K562 (cell line): ENCODE measurements around the gene PPP1R37. TPM values are rescaled to one million over a fixed set of nuclear protein-coding genes. Genes with fewer than 3 reads are reported as not detected.

Experiments
- ARID1B ChIP-seq: fragments of 450-650 bp; IDR thresholded peaks from 2 replicates; pipeline ENCODE4 v1.6.1; 2016; ENCODE audit warnings: antibody characterized with exemption, mild to moderate bottlenecking, inconsistent platforms
- CREBBP ChIP-seq: IDR thresholded peaks from one replicate; pipeline ENCODE4 v1.6.1; 2012; ENCODE audit warnings: low read depth, mild to moderate bottlenecking, control low read depth, inconsistent platforms, low read length
- ETV6 ChIP-seq, 3 experiments: fragments of 150-350 bp in 1 of 3; sonication (generic) in 1 of 3; formaldehyde crosslinking in 1 of 3; IDR thresholded peaks; 2 replicates each; pipeline versions ENCODE4 v1.6.1 to v1.8.0; 2014 to 2022; ENCODE audit warnings: borderline replicate concordance in 2 of 3, low read depth in 2 of 3, antibody characterized with exemption in 1 of 3, low read length in 1 of 3, mild to moderate bottlenecking in 1 of 3, missing genetic modification reagents in 1 of 3
- FOXP1 ChIP-seq: sonication (generic); formaldehyde crosslinking; IDR thresholded peaks from 2 replicates; pipeline ENCODE4 v1.8.0; 2022; ENCODE audit warnings: mild to moderate bottlenecking, missing genetic modification reagents
- NCOA1 ChIP-seq: fragments of 450-650 bp; IDR thresholded peaks from 2 replicates; pipeline ENCODE4 v1.6.1; 2016; ENCODE audit warnings: low read depth
- polyA plus RNA-seq, 8 experiments: library from polyadenylated mRNA; depleted of rRNA in 4 of 8; stranded (reverse) in 5 of 8; unstranded in 3 of 8; fragments of >200 nt; fragmentation: Nextera tagmentation in 2 of 8; fragmentation: Illumina TruSeq in 1 of 8; extraction: Ambion mirVana in 2 of 8; extraction: Trizol in 1 of 8; gene quantifications; 2 replicates each; pipeline versions ENCODE4 v1.2.1 to v1.2.3, GENCODE V29; 2011 to 2014; ENCODE audit warnings: inconsistent platforms in 1 of 8, missing spikeins in 1 of 8
- total RNA-seq, 7 experiments: library from RNA; depleted of rRNA in 6 of 7; stranded (reverse); fragments of >200 nt in 6 of 7; fragmentation: Illumina TruSeq in 2 of 7; extraction: Trizol in 2 of 7; gene quantifications; 2 replicates each; pipeline versions ENCODE4 v1.2.1 to v1.2.3, GENCODE V29; 2011 to 2021; ENCODE audit warnings: low replicate concordance in 1 of 7
- TF ChIP-seq, protein P1 (sequence below), 2 experiments: fragments of 450-650 bp; IDR thresholded peaks; 2 replicates each; pipeline ENCODE4 v1.6.1; 2018; ENCODE audit warnings: mild to moderate bottlenecking in 2 of 2, low read depth in 1 of 2; ENCODE audit not compliant: partially characterized antibody in 2 of 2
- TF ChIP-seq, protein P2 (sequence below), 2 experiments: fragments of 450-650 bp; IDR thresholded peaks; 2 replicates each; pipeline ENCODE4 v1.6.1; 2016
- TF ChIP-seq, protein P3 (sequence below), 2 experiments: fragments of 450-650 bp; formaldehyde crosslinking in 1 of 2; IDR thresholded peaks; 2 replicates each; pipeline versions ENCODE4 v1.4.0 to v1.6.1; 2014 to 2020; ENCODE audit warnings: mild to moderate bottlenecking in 2 of 2, borderline replicate concordance in 1 of 2, low read depth in 1 of 2

PPP1R37 gene
- total and polyA plus RNA-seq, 9 of the 15 experiments (the other 6 are each of a cell fraction or from before 2014, with no cell fraction given) = 0.04 to 20.3 (median 7.3) TPM

DNA sequence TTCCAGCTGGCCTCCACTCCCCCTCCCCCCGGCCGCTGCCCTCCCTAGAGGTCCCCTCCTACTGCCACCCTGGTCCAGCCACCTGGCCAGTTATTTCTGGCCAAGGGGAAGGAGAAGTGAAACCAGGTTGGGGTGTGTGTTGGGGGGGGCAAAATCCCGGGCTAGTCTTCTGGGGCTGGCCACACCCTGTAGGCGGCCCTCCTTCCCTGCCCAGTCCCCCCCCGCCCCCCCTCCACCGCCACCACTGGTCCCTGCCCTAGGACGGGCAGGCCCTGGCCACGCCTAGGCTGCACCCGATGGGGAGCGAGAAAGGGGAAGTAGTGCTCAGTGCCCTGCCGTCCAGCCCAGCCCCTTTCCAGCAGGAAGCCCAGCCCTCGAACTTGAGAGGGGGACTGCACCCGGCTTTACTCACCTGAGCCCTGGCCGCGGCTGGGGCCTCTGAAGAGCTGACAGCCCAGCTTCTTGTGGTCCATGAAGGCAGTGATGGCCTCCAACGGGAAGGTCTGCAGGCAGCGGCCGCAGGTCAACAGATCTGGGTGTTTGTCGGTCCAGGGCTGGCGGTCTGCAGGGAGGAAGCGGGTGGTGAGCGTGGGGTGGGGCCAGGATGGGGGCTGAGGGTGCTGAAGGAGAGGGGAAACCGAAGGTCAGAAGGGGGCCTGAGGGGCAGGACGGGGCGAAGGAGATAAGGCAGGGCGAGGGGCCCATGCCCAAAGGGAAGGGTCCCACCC, 17.5 kb upstream of the PPP1R37 start (continued):
- TF ChIP-seq, protein P1, sequence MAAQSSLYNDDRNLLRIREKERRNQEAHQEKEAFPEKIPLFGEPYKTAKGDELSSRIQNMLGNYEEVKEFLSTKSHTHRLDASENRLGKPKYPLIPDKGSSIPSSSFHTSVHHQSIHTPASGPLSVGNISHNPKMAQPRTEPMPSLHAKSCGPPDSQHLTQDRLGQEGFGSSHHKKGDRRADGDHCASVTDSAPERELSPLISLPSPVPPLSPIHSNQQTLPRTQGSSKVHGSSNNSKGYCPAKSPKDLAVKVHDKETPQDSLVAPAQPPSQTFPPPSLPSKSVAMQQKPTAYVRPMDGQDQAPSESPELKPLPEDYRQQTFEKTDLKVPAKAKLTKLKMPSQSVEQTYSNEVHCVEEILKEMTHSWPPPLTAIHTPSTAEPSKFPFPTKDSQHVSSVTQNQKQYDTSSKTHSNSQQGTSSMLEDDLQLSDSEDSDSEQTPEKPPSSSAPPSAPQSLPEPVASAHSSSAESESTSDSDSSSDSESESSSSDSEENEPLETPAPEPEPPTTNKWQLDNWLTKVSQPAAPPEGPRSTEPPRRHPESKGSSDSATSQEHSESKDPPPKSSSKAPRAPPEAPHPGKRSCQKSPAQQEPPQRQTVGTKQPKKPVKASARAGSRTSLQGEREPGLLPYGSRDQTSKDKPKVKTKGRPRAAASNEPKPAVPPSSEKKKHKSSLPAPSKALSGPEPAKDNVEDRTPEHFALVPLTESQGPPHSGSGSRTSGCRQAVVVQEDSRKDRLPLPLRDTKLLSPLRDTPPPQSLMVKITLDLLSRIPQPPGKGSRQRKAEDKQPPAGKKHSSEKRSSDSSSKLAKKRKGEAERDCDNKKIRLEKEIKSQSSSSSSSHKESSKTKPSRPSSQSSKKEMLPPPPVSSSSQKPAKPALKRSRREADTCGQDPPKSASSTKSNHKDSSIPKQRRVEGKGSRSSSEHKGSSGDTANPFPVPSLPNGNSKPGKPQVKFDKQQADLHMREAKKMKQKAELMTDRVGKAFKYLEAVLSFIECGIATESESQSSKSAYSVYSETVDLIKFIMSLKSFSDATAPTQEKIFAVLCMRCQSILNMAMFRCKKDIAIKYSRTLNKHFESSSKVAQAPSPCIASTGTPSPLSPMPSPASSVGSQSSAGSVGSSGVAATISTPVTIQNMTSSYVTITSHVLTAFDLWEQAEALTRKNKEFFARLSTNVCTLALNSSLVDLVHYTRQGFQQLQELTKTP (IDR thresholded peaks at IDR 0.05; ENCODE audit: low read depth in 1 of 2, partially characterized antibody in 2 of 2) = no peak
- TF ChIP-seq, protein P2, sequence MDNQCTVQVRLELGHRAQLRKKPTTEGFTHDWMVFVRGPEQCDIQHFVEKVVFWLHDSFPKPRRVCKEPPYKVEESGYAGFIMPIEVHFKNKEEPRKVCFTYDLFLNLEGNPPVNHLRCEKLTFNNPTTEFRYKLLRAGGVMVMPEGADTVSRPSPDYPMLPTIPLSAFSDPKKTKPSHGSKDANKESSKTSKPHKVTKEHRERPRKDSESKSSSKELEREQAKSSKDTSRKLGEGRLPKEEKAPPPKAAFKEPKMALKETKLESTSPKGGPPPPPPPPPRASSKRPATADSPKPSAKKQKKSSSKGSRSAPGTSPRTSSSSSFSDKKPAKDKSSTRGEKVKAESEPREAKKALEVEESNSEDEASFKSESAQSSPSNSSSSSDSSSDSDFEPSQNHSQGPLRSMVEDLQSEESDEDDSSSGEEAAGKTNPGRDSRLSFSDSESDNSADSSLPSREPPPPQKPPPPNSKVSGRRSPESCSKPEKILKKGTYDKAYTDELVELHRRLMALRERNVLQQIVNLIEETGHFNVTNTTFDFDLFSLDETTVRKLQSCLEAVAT (IDR thresholded peaks at IDR 0.05) = peak in 1 of 2 experiments; percentile 40; a peak in 1 of 4 replicates
- TF ChIP-seq, protein P3, sequence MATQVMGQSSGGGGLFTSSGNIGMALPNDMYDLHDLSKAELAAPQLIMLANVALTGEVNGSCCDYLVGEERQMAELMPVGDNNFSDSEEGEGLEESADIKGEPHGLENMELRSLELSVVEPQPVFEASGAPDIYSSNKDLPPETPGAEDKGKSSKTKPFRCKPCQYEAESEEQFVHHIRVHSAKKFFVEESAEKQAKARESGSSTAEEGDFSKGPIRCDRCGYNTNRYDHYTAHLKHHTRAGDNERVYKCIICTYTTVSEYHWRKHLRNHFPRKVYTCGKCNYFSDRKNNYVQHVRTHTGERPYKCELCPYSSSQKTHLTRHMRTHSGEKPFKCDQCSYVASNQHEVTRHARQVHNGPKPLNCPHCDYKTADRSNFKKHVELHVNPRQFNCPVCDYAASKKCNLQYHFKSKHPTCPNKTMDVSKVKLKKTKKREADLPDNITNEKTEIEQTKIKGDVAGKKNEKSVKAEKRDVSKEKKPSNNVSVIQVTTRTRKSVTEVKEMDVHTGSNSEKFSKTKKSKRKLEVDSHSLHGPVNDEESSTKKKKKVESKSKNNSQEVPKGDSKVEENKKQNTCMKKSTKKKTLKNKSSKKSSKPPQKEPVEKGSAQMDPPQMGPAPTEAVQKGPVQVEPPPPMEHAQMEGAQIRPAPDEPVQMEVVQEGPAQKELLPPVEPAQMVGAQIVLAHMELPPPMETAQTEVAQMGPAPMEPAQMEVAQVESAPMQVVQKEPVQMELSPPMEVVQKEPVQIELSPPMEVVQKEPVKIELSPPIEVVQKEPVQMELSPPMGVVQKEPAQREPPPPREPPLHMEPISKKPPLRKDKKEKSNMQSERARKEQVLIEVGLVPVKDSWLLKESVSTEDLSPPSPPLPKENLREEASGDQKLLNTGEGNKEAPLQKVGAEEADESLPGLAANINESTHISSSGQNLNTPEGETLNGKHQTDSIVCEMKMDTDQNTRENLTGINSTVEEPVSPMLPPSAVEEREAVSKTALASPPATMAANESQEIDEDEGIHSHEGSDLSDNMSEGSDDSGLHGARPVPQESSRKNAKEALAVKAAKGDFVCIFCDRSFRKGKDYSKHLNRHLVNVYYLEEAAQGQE (IDR thresholded peaks at IDR 0.05; ENCODE audit: borderline replicate concordance) = peak; percentile 44; the same call in 1 of the 2 replicates
- TF ChIP-seq, protein P3 (CRISPR knock-in tag; IDR thresholded peaks at IDR 0.05; ENCODE audit: low read depth) = no peak
- TF ChIP-seq CREBBP = no peak
- no peak for TF ChIP-seq ETV6 (IDR thresholded peaks at IDR 0.05; ENCODE audit: borderline replicate concordance in 1 of 2, low read depth in 2 of 2, low read length in 1 of 2)
- TF ChIP-seq ETV6 (CRISPR knock-in tag; IDR thresholded peaks at IDR 0.05; ENCODE audit: borderline replicate concordance) = no peak
- peak; percentile 41 for TF ChIP-seq ARID1B
- 0 out of 2 replicates have a peak, but pooled peaks have one; percentile 25 for TF ChIP-seq NCOA1
- 0 out of 2 replicates have a peak, but pooled peaks have one; percentile 21 for TF ChIP-seq FOXP1 (CRISPR knock-in tag)
